Mesendoderm (in vitro differentiated cells): ENCODE results near the gene ZMAT2.
"Not testable (repeated sequence)": the region's sequence is repeated elsewhere in the genome, so short reads cannot be mapped to it uniquely, and the experiment has no call there.

Experiments used
- DNase-seq: peaks from one replicate; pipeline ENCODE4 v3.0.0; 2013
- H2AK5ac ChIP-seq: 2 replicates; pipeline ENCODE4 v1.6.1; 2013; ENCODE audit warnings: low read length, inconsistent platforms
- H2BK120ac ChIP-seq: 2 replicates; pipeline ENCODE4 v1.6.1; 2013; ENCODE audit warnings: low read depth, mild to moderate bottlenecking, low read length, moderate library complexity, mixed read lengths
- H2BK15ac ChIP-seq: replicated peaks from 2 replicates; pipeline ENCODE4 v1.6.1; 2013; ENCODE audit warnings: low read depth, mild to moderate bottlenecking, moderate library complexity
- H2BK5ac ChIP-seq: 2 replicates; pipeline ENCODE4 v1.6.1; 2013; ENCODE audit warnings: low read length, inconsistent platforms
- H3K18ac ChIP-seq: 2 replicates; pipeline ENCODE4 v1.6.1; 2013; ENCODE audit warnings: mild to moderate bottlenecking, low read length, mixed read lengths
- H3K23ac ChIP-seq: one replicate; pipeline ENCODE4 v1.6.1; 2013; ENCODE audit warnings: low read length
- H3K27ac ChIP-seq: 2 replicates; pipeline ENCODE4 v1.5.1; 2013; ENCODE audit warnings: low read depth, mild to moderate bottlenecking, inconsistent platforms, low read length, moderate library complexity
- H3K27me3 ChIP-seq: 2 replicates; pipeline ENCODE4 v1.6.1; 2013; ENCODE audit warnings: low read length, control low read depth, mild to moderate bottlenecking, inconsistent platforms; ENCODE audit not compliant: insufficient read depth, poor library complexity
- H3K36me3 ChIP-seq: 2 replicates; pipeline ENCODE4 v1.6.1; 2013; ENCODE audit warnings: low read length, inconsistent platforms; ENCODE audit not compliant: control insufficient read depth, insufficient read depth
- H3K4ac ChIP-seq: one replicate; pipeline ENCODE4 v1.6.1; 2013; ENCODE audit warnings: low read depth, mild to moderate bottlenecking, low read length, moderate library complexity
- H3K4me1 ChIP-seq: 2 replicates; pipeline ENCODE4 v1.6.1; 2013; ENCODE audit warnings: low read depth, low read length, inconsistent platforms; ENCODE audit not compliant: control insufficient read depth
- H3K4me2 ChIP-seq: 2 replicates; pipeline ENCODE4 v1.6.1; 2013; ENCODE audit warnings: low read length
- H3K4me3 ChIP-seq: 2 replicates; pipeline ENCODE4 v1.5.1; 2013; ENCODE audit warnings: mild to moderate bottlenecking, low read length
- H3K56ac ChIP-seq: one replicate; pipeline ENCODE4 v1.6.1; 2013; ENCODE audit warnings: low read length
- H3K79me1 ChIP-seq: 2 replicates; pipeline ENCODE4 v1.6.1; 2013; ENCODE audit warnings: low read length, inconsistent platforms
- H3K79me2 ChIP-seq: 2 replicates; pipeline ENCODE4 v1.6.1; 2013; ENCODE audit warnings: mild to moderate bottlenecking, low read length; ENCODE audit not compliant: control insufficient read depth, insufficient read depth
- H3K9ac ChIP-seq: 2 replicates; pipeline ENCODE4 v1.6.1; 2013; ENCODE audit warnings: low read length, inconsistent platforms
- H4K5ac ChIP-seq: one replicate; pipeline ENCODE4 v1.6.1; 2013; ENCODE audit warnings: low read length
- H4K8ac ChIP-seq: one replicate; pipeline ENCODE4 v1.6.1; 2013; ENCODE audit warnings: low read depth, mild to moderate bottlenecking, control low read depth, low read length, moderate library complexity
- WGBS: extraction: QIAGEN DNeasy Blood & Tissue Kit; methylation state at CpG from one replicate; pipeline ENCODE4 v1.1.7; 2013; ENCODE audit warnings: low lambda C conversion rate, missing lambda C conversion rate; ENCODE audit not compliant: insufficient coverage; ENCODE audit errors: extremely low coverage; 5-methylcytosine and 5-hydroxymethylcytosine counted together

Gene ZMAT2

GRCh38 chr5:140671035-140671434 is 29.2 kb upstream of the ZMAT2 start:
- not testable (repeated sequence) for H3K56ac ChIP-seq, H3K9ac ChIP-seq, H3K79me1 ChIP-seq, H3K4me1 ChIP-seq, H4K8ac ChIP-seq, H2AK5ac ChIP-seq, H3K27ac ChIP-seq, H3K79me2 ChIP-seq, H2BK5ac ChIP-seq, H3K4ac ChIP-seq, H3K18ac ChIP-seq, H2BK15ac ChIP-seq, H4K5ac ChIP-seq, H3K23ac ChIP-seq, H3K4me2 ChIP-seq, H3K4me3 ChIP-seq, DNase-seq, H3K27me3 ChIP-seq, H2BK120ac ChIP-seq
- WGBS: no CpG with 5 or more reads among the region's 4 CpGs
- H3K36me3 ChIP-seq: peaks cover 15% of the 10 kb centered on the region

GRCh38 chr5:140671472-140672125 is 28.6 kb upstream of the ZMAT2 start:
- Histone ChIP-seq H3K4me2 (no peak overlapping the region), H3K79me2 (peaks cover 6% of the 10 kb centered on the region), H2BK15ac (no peak overlapping the region), H2AK5ac (no peak overlapping the region), H4K5ac (no peak overlapping the region), H3K79me1 (peaks cover 6% of the 10 kb centered on the region), H3K23ac (no peak overlapping the region), H3K18ac (no peak overlapping the region), H3K4me3 (no peak overlapping the region), H2BK5ac (no peak overlapping the region), H3K27me3 (no peaks in the 10 kb centered on the region), H3K4me1 (no peaks in the 10 kb centered on the region), H3K27ac (no peak overlapping the region), H2BK120ac (no peak overlapping the region), H3K4ac (no peak overlapping the region), H3K36me3 (peaks cover 20% of the 10 kb centered on the region), H3K56ac (no peak overlapping the region), H4K8ac (no peak overlapping the region), H3K9ac (no peak overlapping the region)
- DNase-seq: no peak
- no CpG with 5 or more reads among the region's 7 CpGs for WGBS

DNA sequence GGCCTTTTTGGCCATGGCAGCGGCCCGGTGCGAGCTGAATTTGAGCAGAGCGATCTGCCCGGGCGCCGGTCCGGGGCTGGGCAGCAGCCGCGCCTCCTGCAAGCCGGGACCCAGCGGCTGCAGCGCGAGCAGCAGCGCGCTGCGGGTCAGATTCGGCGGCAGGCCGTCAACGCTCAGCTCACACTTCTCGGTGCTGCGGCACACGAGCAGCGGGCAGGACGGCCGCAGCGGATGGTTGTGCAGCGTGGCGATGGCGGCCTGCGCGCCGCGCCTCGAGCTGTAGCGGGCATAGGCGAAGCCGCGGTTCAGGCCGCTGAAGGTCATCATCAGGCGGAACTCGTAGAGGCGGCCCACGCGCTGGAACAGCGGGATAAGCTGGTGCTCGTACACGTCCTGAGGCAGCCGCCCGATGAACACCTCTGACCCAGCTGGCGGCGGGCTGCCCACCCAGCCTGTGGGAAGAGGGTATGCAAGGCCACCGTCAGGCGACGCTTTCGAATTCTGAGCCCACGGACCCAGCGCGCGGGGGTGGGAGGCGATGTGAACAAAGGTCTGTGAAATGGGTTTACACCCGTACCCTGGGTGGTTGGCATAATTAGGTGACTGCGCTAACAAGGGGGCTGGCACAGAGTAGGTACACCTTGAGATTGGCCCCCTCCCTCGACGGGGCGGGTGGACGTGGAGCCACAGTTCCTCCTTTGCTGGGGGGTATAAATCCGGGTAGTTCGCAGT is 27.6 kb upstream of the ZMAT2 start:
- Histone ChIP-seq H3K79me1 (no peaks in the 10 kb centered on the region), H2AK5ac (no peak overlapping the region), H2BK120ac (no peak overlapping the region), H3K9ac (no peak overlapping the region), H4K5ac (no peak overlapping the region), H3K4ac (no peak overlapping the region), H2BK15ac (no peak overlapping the region), H3K4me2 (no peak overlapping the region), H2BK5ac (no peak overlapping the region), H4K8ac (no peak overlapping the region), H3K4me3 (no peak overlapping the region), H3K23ac (no peak overlapping the region), H3K27ac (no peak overlapping the region), H3K36me3 (peaks cover 24% of the 10 kb centered on the region), H3K18ac (no peak overlapping the region), H3K56ac (no peak overlapping the region), H3K79me2 (no peaks in the 10 kb centered on the region), H3K4me1 (no peaks in the 10 kb centered on the region), H3K27me3 (no peaks in the 10 kb centered on the region)
- WGBS: no CpG with 5 or more reads among the region's 70 CpGs
- no peak for DNase-seq

DNA sequence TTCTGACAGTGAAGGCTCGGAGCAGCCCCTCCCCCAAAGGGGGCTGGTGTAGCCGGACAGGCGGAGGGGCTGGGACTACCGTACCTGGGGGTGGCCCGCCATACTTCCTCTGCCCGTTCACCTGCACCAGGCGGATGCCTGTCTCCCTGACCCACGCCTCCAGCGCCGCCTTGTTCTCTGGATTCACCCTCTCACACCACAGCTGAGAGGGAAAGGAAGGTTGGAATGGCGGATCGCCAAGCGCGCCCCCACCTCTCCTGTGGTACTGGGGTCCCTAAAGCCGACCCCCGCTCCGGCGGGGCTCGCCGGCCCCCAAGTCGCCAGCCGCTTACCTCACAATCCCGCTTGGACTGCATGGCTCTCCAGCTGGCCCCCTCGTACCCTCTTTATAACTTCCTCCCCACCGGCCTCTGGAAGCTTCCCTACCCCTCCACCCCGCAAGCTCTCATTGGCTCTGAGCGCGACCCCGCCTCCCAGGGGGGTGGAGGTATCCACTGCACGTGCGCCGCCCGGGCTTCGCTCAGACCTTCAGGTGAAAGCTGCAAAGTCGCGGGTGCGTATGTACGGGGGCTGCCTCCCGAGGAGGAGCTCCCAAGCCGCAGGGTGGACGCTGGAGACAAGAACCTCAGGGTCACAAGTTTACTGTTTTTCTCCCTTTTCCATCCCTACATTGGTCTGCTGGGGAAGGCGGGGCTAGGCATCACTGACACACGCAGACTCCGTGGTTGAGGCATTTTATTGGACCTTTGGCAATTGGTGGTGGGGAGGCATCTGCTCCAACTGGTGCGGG is 26.9 kb upstream of the ZMAT2 start, which contains the start of gene DND1:
Gene DND1, minus strand, starts transcription at position 390 of the 790 bp plus-strand sequence. Its CDS starts 34 bp downstream, at position 356.
- H3K23ac ChIP-seq: no peak within 1 kb of the TSS
- no peak within 1 kb of the TSS for H4K8ac ChIP-seq
- H3K9ac ChIP-seq: no peak within 1 kb of the TSS
- no peak for DNase-seq
- no CpG with 5 or more reads among the region's 45 CpGs for WGBS
- H3K4me2 ChIP-seq: no peak within 1 kb of the TSS
- no peak within 1 kb of the TSS for H3K4ac ChIP-seq
- H3K79me1 ChIP-seq: no peaks in the 10 kb centered on the region
- H2BK15ac ChIP-seq: no peak within 1 kb of the TSS
- no peaks in the 10 kb centered on the region for H3K4me1 ChIP-seq
- no peak within 1 kb of the TSS for H2BK5ac ChIP-seq
- H3K27me3 ChIP-seq: no peaks in the 10 kb centered on the region
- no peak within 1 kb of the TSS for H2AK5ac ChIP-seq
- H3K18ac ChIP-seq: no peak within 1 kb of the TSS
- no peak within 1 kb of the TSS for H3K27ac ChIP-seq
- H2BK120ac ChIP-seq: no peak within 1 kb of the TSS
- peaks cover 24% of the 10 kb centered on the region for H3K36me3 ChIP-seq
- no peaks in the 10 kb centered on the region for H3K79me2 ChIP-seq
- no peak within 1 kb of the TSS for H4K5ac ChIP-seq
- no peak within 1 kb of the TSS for H3K56ac ChIP-seq
- no peak within 1 kb of the TSS for H3K4me3 ChIP-seq

DNA sequence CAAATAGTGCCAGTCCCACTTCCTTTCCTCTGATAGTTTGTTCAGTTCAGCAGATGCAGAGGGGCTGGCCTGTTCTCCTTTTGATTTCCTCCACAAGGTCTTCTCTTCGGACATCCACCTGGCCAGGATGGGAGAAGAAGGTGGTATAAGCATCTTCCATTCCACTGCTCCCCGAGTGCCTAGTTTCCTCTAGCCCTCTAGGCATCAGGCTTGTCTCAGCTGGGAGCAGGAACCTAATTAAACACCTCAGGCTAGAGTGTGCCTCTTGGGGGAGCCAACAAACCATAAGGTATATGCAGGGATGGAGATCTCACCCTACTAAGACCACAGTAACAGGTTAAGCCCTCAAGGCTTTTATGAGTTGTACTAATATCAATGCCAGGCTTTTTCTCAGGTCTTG is 26.0 kb upstream of the ZMAT2 start:
- H2BK120ac ChIP-seq: no peak overlapping the region
- H3K27me3 ChIP-seq: no peaks in the 10 kb centered on the region
- H3K4me1 ChIP-seq: no peaks in the 10 kb centered on the region
- H2BK15ac ChIP-seq: no peak overlapping the region
- H3K9ac ChIP-seq: no peak overlapping the region
- no peak overlapping the region for H3K56ac ChIP-seq
- no peak overlapping the region for H3K4me3 ChIP-seq
- H3K18ac ChIP-seq: no peak overlapping the region
- H3K23ac ChIP-seq: no peak overlapping the region
- no peak overlapping the region for H3K4me2 ChIP-seq
- H3K36me3 ChIP-seq: peaks cover 21% of the 10 kb centered on the region
- H3K4ac ChIP-seq: no peak overlapping the region
- no CpG with 5 or more reads among the region's 2 CpGs for WGBS
- H3K27ac ChIP-seq: no peak overlapping the region
- H2BK5ac ChIP-seq: no peak overlapping the region
- no peaks in the 10 kb centered on the region for H3K79me2 ChIP-seq
- no peak overlapping the region for H4K8ac ChIP-seq
- H2AK5ac ChIP-seq: no peak overlapping the region
- no peaks in the 10 kb centered on the region for H3K79me1 ChIP-seq
- H4K5ac ChIP-seq: no peak overlapping the region
- DNase-seq: no peak
